ENCODE measurements around the gene DKK1.

Gene DKK1

DNA sequence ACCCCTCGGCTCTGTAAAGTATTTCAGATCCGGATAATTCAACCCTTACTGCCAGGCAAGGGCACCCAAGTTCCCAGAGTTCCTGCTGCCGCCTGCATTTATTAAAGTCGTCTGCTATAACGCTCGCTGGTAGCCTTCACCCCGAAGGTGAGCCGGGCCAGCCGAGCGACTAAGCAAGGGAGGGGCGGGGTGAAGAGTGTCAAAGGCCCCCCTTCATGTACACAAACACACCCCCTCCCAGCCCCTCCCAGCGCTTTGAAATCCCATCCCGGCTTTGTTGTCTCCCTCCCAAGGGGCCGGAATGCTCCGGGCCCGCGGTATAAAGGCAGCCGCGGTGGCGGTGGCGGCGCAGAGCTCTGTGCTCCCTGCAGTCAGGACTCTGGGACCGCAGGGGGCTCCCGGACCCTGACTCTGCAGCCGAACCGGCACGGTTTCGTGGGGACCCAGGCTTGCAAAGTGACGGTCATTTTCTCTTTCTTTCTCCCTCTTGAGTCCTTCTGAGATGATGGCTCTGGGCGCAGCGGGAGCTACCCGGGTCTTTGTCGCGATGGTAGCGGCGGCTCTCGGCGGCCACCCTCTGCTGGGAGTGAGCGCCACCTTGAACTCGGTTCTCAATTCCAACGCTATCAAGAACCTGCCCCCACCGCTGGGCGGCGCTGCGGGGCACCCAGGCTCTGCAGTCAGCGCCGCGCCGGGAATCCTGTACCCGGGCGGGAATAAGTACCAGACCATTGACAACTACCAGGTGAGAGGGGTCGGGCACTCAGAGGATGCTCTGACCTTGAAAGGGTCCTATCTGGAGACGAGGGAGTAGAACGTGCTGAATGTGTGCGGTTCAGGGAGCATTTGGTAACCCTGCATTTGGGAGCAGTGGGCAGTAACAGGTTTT is at the start of gene DKK1:
TSS of gene DKK1 (plus strand) at position 349 of the 889 bp plus-strand sequence. CDS start at position 503, 154 bp downstream.
- DNase-seq (ENCODE audit: low read depth) = no peak

GRCh38 chr10:52265131-52265926 is 48.8 kb upstream of the DKK1 start:
- no peak for DNase-seq (ENCODE audit: low read depth)

GRCh38 chr10:52266858-52267257 is 47.2 kb upstream of the DKK1 start:
- no peak for DNase-seq (ENCODE audit: low read depth)

DNA sequence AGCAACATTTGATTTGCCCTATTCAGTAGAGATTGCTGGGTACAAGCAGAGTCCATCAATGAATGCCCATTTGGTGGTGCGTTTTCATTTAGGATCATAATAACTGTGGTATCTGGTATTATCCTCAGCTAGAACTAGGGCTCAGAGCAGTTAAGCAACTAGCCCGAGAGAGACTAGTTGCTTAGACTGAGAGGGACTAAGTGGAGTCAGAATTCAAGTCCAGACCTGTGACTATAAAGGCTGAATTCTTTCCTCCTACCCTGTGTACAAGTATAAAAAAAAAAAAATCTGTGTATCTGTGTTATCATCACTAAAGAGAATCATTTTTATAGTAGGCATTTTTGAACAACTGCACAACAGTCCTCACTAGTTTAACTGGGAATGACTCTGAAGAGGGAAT is 45.3 kb upstream of the DKK1 start:
- no peak for DNase-seq (ENCODE audit: low read depth)

GRCh38 chr10:52269233-52269632 is 44.8 kb upstream of the DKK1 start:
- DNase-seq (ENCODE audit: low read depth) = no peak

GRCh38 chr10:52276163-52276562 is 37.9 kb upstream of the DKK1 start:
- DNase-seq (ENCODE audit: low read depth) = no peak

- DNase-seq (ENCODE audit: low read depth) = no peak
These were observed 37.1 kb upstream of the DKK1 start for GRCh38 chr10:52276986-52277385.

GRCh38 chr10:52279546-52279945 is 34.5 kb upstream of the DKK1 start:
- no peak for DNase-seq (ENCODE audit: low read depth)

DNA sequence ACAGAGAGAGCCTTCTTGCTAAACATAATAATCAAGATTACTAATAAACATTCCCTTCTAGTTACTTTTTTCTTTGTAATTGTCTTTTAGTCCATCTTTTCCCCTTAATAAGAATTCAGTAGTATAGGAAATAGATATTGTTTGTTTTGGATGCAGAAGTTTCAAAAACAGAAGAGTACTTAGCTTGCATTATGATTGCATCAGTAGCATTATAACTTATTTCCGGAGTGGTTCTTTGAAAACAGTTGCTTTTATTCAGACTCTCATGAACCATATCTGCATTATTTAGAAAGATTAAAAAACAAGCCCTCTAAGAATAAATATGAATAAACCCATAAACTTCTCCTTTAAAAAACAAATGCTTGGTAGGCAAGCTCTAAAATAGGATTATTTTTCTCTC is 34.0 kb upstream of the DKK1 start:
- no peak for DNase-seq (ENCODE audit: low read depth)

DNA sequence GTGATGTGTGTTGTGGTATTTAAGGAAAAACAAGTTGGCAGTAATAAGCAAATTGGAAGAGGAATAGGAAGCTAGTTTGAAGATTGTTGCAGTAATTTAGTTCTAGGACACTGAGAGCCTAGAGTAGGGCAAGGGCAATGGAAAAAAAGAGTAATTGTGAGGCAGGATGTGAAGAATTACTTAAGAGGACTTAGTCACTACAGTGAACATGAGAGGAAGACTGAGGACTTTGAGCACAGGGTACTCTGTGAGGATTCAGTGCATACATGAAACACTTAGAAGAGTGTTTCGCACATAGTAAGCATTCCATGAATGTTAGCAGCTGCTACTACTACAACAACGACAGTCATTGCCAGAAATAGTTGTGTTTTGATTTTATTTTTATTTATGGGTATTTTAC is 30.9 kb upstream of the DKK1 start:
- no peak for DNase-seq (ENCODE audit: low read depth)

GRCh38 chr10:52284416-52285013 is 29.6 kb upstream of the DKK1 start:
- no peak for DNase-seq (ENCODE audit: low read depth)

- DNase-seq (ENCODE audit: low read depth) = no peak
These were observed 26.2 kb upstream of the DKK1 start for GRCh38 chr10:52287866-52288265.

- no peak for DNase-seq (ENCODE audit: low read depth)
These were observed 16.3 kb upstream of the DKK1 start for GRCh38 chr10:52297747-52298146.

GRCh38 chr10:52300599-52301277 is 13.3 kb upstream of the DKK1 start:
- no peak for DNase-seq (ENCODE audit: low read depth)

GRCh38 chr10:52308251-52309031 is 5.6 kb upstream of the DKK1 start:
- no peak for DNase-seq (ENCODE audit: low read depth)

DNA sequence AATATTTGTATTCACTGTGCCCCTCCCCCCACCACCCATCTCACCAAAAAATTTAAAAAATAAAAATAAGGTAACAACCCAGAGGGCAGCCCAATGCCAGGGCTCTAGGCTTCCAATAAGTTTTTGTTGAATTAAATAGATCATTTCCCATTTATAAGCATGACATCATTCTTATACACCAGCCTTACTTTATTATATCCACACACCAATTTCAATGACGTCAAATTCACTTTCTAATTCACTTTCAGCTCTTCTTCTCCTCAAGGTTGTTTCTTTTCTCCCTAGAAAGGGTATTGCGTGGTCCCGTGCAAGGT is 1.2 kb upstream of the DKK1 start:
- DNase-seq (ENCODE audit: low read depth) = no peak

GRCh38 chr10:52313256-52313932 is 687 bp upstream of the DKK1 start:
- DNase-seq (ENCODE audit: low read depth) = no peak

GRCh38 chr10:52314822-52315552 is 906 bp downstream of the DKK1 start:
- DNase-seq (ENCODE audit: low read depth) = no peak

GRCh38 chr10:52316001-52316400 is 1.9 kb downstream of the DKK1 start:
- DNase-seq (ENCODE audit: low read depth) = no peak

DNA sequence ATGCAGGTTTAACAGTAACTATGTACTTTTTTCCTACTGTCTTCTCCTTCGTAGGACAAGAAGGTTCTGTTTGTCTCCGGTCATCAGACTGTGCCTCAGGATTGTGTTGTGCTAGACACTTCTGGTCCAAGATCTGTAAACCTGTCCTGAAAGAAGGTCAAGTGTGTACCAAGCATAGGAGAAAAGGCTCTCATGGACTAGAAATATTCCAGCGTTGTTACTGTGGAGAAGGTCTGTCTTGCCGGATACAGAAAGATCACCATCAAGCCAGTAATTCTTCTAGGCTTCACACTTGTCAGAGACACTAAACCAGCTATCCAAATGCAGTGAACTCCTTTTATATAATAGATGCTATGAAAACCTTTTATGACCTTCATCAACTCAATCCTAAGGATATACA is 2.4 kb downstream of the DKK1 start:
- no peak for DNase-seq (ENCODE audit: low read depth)

All from stimulated activated CD8-positive, alpha-beta memory T cell treated with anti-CD3 and anti-CD28 coated beads, Interleukin-15, amount 100 ng/mL, for 24 hours (primary cell).